Suprapubic skin (tissue), 4 donors: Measurements from ENCODE around the gene CREB1. TPM values are rescaled to one million over a fixed set of nuclear protein-coding genes. Genes with fewer than 3 reads are reported as not detected.

Experiments
- DNase-seq, 2 donors: peaks; one replicate each; pipeline ENCODE4 v3.0.0-alpha.2; 2019; ENCODE audit warnings: low spot score in 2 of 2
- H3K27ac ChIP-seq: fragments of 200-600 bp; sonication (generic); one replicate; pipeline ENCODE4 v1.5.1; 2019
- H3K27me3 ChIP-seq: fragments of 200-600 bp; sonication (generic); one replicate; pipeline ENCODE4 v1.5.1; 2019
- H3K36me3 ChIP-seq: fragments of 200-600 bp; sonication (generic); one replicate; pipeline ENCODE4 v1.5.1; 2019
- H3K4me1 ChIP-seq: fragments of 200-600 bp; sonication (generic); one replicate; pipeline ENCODE4 v1.5.1; 2019
- H3K4me3 ChIP-seq: fragments of 200-600 bp; sonication (generic); one replicate; pipeline ENCODE4 v1.5.1; 2019; ENCODE audit warnings: mild to moderate bottlenecking
- H3K9me3 ChIP-seq: fragments of 200-600 bp; sonication (generic); one replicate; pipeline ENCODE4 v1.5.1; 2019
- CTCF ChIP-seq, 2 donors: fragments of 200-600 bp in 1 of 2; fragments of 450-650 bp in 1 of 2; sonication (generic) in 1 of 2; IDR thresholded peaks; one replicate each; pipeline ENCODE4 v1.5.1; 2016 to 2019; ENCODE audit warnings: antibody characterized with exemption in 2 of 2, mild to moderate bottlenecking in 1 of 2, moderate library complexity in 1 of 2
- EP300 ChIP-seq: sonication (generic); formaldehyde crosslinking; IDR thresholded peaks from one replicate; pipeline ENCODE4 v1.6.1; 2017; ENCODE audit warnings: antibody characterized with exemption
- POLR2A ChIP-seq, 2 donors: fragments of 450-650 bp; IDR thresholded peaks; one replicate each; pipeline ENCODE4 v1.6.1; 2017; ENCODE audit warnings: antibody characterized with exemption in 2 of 2, mild to moderate bottlenecking in 2 of 2, moderate library complexity in 2 of 2
- POLR2AphosphoS5 ChIP-seq, 3 donors: sonication (generic); formaldehyde crosslinking; IDR thresholded peaks; one replicate each; pipeline ENCODE4 v1.6.1; 2017; ENCODE audit warnings: antibody characterized with exemption in 3 of 3
- WGBS: methylation state at CpG from one replicate; pipeline ENCODE4 v1.1.5; 2018; 5-methylcytosine and 5-hydroxymethylcytosine counted together
- total RNA-seq, 4 donors: library from RNA; depleted of rRNA; stranded (reverse); fragments of >200 nt; gene quantifications; one replicate each; pipeline ENCODE4 v1.1.0, GENCODE V29; 2016

The CREB1 gene
- total RNA-seq, 4 donors from 2014 or later = 33.3 to 90.4 (median 55.1) TPM

- Histone ChIP-seq H3K9me3 (no peaks in the 10 kb centered on the region), H3K4me1 (peaks cover 23% of the 10 kb centered on the region), H3K36me3 (no peaks in the 10 kb centered on the region), H3K27me3 (no peaks in the 10 kb centered on the region), H3K27ac (no peak overlapping the region), H3K4me3 (no peak overlapping the region)
- DNase-seq = no peak
- TF ChIP-seq POLR2AphosphoS5 (IDR thresholded peaks at IDR 0.05) = no peak
- no peak for TF ChIP-seq CTCF (IDR thresholded peaks at IDR 0.05)
- TF ChIP-seq EP300 = no peak
- no peak for TF ChIP-seq POLR2A (IDR thresholded peaks at IDR 0.05)
- 89% methylated on average over 7 of the region's 7 CpGs for WGBS
Measured at GRCh38 chr2:207501802-207502576, 27.8 kb upstream of the CREB1 start.

GRCh38 chr2:207502577-207503198 lies 27.1 kb upstream of the CREB1 start:
- Histone ChIP-seq H3K4me1 (peaks cover 23% of the 10 kb centered on the region), H3K36me3 (no peaks in the 10 kb centered on the region), H3K9me3 (no peaks in the 10 kb centered on the region), H3K4me3 (no peak overlapping the region), H3K27ac (no peak overlapping the region), H3K27me3 (no peaks in the 10 kb centered on the region)
- TF ChIP-seq POLR2AphosphoS5 (IDR thresholded peaks at IDR 0.05) = no peak
- no peak for TF ChIP-seq CTCF (IDR thresholded peaks at IDR 0.05)
- no peak for TF ChIP-seq EP300
- TF ChIP-seq POLR2A (IDR thresholded peaks at IDR 0.05) = no peak
- WGBS = 72% methylated on average over 4 of the region's 4 CpGs
- DNase-seq = no peak

GRCh38 chr2:207503234-207503633 lies 26.5 kb upstream of the CREB1 start:
- Histone ChIP-seq H3K4me3 (no peak overlapping the region), H3K9me3 (no peaks in the 10 kb centered on the region), H3K27me3 (no peaks in the 10 kb centered on the region), H3K36me3 (no peaks in the 10 kb centered on the region), H3K27ac (no peak overlapping the region), H3K4me1 (peaks cover 23% of the 10 kb centered on the region)
- 61% methylated on average over 5 of the region's 5 CpGs for WGBS
- DNase-seq = no peak
- TF ChIP-seq POLR2AphosphoS5 (IDR thresholded peaks at IDR 0.05) = no peak
- no peak for TF ChIP-seq POLR2A (IDR thresholded peaks at IDR 0.05)
- no peak for TF ChIP-seq CTCF (IDR thresholded peaks at IDR 0.05)
- no peak for TF ChIP-seq EP300

- peak overlapping the region; percentile 2 for H3K27ac ChIP-seq
- no peaks in the 10 kb centered on the region for H3K36me3 ChIP-seq
- H3K9me3 ChIP-seq = no peaks in the 10 kb centered on the region
- no peak for DNase-seq
- 18% methylated on average over 11 of the region's 11 CpGs for WGBS
- no peak for TF ChIP-seq POLR2A (IDR thresholded peaks at IDR 0.05)
- TF ChIP-seq EP300 = no peak
- TF ChIP-seq POLR2AphosphoS5 (IDR thresholded peaks at IDR 0.05) = no peak
- TF ChIP-seq CTCF (IDR thresholded peaks at IDR 0.05) = no peak
- no peak overlapping the region for H3K4me3 ChIP-seq
- no peaks in the 10 kb centered on the region for H3K27me3 ChIP-seq
- H3K4me1 ChIP-seq = peaks cover 20% of the 10 kb centered on the region
Measured at GRCh38 chr2:207504513-207505170, 25.1 kb upstream of the CREB1 start.

GRCh38 chr2:207505171-207505570 lies 24.6 kb upstream of the CREB1 start:
- Histone ChIP-seq H3K27ac (peak overlapping the region; percentile 2), H3K4me3 (no peak overlapping the region), H3K36me3 (no peaks in the 10 kb centered on the region), H3K9me3 (no peaks in the 10 kb centered on the region), H3K4me1 (peaks cover 20% of the 10 kb centered on the region), H3K27me3 (no peaks in the 10 kb centered on the region)
- WGBS = 31% methylated on average over 3 of the region's 3 CpGs
- no peak for DNase-seq
- TF ChIP-seq CTCF (IDR thresholded peaks at IDR 0.05) (no peak), POLR2AphosphoS5 (IDR thresholded peaks at IDR 0.05) (no peak), EP300 (no peak), POLR2A (IDR thresholded peaks at IDR 0.05) (no peak)
